Endometrial microvascular endothelial cells (primary cell): ENCODE data around the gene BRD9. TPM values are rescaled to one million over a fixed set of nuclear protein-coding genes. Genes with fewer than 3 reads are reported as not detected.
"Not testable (repeated sequence)": the region's sequence is repeated elsewhere in the genome, so short reads cannot be mapped to it uniquely, and the experiment has no call there.

Experiments
- in situ Hi-C: cut with HindIII; loops from 2 replicates; pipeline ENCODE4 v1.10.0; 2017; ENCODE audit warnings: low sequenced_read_pairs, low pct_unique_long_range_greater_than_20kb; ENCODE audit errors: inconsistent ontology term
- total RNA-seq: library from RNA; depleted of rRNA; stranded (reverse); fragments of >200 nt; gene quantifications from one replicate; pipeline ENCODE4 v1.2.3, GENCODE V29; 2015; ENCODE audit errors: inconsistent ontology term

The BRD9 gene
- total RNA-seq, 1 donor from 2014 or later, result 34.5 TPM

GRCh38 chr5:926417-927171, 34.0 kb upstream of the BRD9 start:
- in situ Hi-C loops, result no loop called here

- in situ Hi-C loops, result no loop called here
Measured at GRCh38 chr5:923281-923873, 30.8 kb upstream of the BRD9 start.

DNA sequence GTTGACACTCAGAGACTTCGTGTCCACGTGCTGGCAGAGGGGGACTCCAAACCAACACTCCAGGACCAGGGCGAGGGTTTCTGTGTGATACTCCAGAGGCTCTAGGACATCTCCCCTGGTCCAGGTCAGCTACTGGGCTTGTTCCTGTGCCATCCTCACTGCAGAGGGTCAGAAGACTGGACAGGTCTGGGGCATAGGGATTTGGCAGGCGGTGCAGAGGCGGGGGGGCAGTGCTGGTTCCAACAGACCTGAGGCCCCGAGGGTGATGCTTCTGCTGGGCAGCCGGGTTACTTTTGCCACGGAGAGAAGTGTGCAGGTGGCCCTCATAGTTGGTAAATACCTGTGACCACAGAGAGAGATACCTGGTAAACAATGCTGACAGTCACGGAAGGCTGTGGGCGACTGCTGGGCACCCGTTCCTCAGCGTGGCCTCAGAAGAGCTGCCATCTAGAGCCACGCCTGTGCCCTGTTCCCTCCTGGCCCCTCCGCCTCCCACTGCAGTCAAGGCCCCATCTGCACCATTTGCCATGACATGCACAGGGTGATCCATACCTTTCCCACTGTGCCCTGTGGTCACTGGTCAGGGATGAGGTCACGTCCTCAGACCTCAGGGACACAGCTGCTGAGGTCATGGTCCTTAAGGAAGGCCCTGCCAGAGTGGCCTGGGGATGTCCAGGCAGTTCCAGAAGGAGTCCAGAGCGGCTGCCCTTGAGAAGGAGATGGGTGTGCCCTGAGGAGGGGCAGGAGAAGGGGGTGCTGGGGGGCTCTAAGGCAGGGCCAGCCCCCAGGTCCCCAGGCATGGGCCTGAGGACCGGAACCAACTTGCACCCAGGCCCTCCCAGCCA, 30.1 kb upstream of the BRD9 start:
- in situ Hi-C loops, result no loop called here

GRCh38 chr5:921456-922435, 29.1 kb upstream of the BRD9 start:
- in situ Hi-C loops, result no loop called here

DNA sequence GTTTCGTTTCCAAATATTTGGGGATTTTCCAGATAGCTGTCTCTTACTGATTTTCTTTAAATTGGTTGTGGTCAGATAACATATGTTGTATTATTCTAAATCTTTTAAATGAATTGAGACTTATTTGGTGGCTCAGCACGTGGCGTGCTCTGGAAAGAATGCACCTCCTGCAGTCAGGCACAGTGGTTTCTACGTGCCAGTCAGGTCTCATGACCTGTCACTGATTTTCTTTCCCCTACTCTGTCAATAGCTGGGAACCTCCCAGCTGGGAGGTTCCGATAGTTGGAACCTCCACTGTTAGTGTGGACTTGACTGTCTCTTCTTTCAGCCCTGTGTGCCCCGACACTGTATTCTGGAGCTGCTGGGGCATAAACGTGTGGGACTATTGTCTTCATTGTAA, 27.7 kb upstream of the BRD9 start:
- in situ Hi-C loops, result no loop called here

GRCh38 chr5:919356-920000, 26.9 kb upstream of the BRD9 start:
- in situ Hi-C loops, result no loop called here

DNA sequence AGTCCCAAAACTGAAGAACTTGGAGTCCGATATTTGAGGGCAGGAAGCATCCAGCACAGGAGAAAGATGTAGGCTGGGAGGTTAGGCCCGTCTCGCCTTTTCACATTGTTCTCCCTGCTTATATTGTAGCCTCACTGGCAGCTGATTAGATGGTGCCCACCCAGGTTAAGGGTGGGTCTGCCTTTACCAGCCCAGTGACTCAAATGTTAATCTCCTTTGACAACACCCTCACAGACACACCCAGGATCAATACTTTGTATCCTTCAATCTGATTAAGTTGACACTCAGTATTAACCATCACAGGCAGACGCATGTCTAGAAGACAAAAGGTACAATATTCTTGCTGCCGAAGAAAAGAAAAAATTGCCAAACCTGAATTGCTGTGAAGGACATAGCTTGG, 26.1 kb upstream of the BRD9 start:
- in situ Hi-C loops, result not testable (repeated sequence)

- in situ Hi-C loops, result no loop called here
Measured at GRCh38 chr5:916441-917293, 24.1 kb upstream of the BRD9 start.

DNA sequence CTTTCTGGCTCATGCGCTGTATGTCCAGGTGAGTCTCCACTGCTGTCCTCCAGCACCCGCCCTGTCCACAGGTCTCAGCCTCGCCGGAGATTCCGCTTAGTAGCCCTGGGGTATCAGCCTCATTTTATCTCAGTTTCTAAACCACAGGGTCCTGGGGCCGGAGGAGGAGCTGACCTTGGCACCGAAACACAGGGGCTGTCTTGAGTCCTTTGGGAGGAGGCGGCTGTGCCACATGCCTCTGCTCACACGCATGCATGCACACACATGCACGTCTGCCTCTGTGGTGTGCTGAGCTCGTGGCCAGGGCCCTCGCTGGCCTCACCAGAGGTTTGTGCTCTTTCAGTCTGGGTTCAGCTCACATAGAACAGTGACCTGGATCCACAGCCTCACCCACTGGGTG, 23.3 kb upstream of the BRD9 start:
- in situ Hi-C loops, result no loop called here

DNA sequence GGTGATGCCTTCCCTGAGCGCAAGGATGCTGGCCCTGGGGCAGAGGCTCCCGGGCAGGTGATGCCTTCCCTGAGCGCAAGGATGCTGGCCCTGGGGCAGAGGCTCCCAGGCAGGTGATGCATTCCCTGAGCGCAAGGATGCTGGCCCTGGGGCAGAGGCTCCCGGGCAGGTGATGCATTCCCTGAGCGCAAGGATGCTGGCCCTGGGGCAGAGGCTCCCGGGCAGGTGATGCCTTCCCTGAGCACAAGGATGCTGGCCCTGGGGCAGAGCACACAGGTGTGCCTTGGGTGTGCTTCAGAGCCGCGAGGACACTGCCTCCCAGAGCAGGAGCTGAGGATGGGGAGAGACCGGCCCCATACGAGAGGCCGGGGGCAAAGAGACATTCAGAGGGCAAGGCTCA, 22.7 kb upstream of the BRD9 start:
- in situ Hi-C loops, result not testable (repeated sequence)

- in situ Hi-C loops, result no loop called here
Measured at GRCh38 chr5:914612-915011, 22.0 kb upstream of the BRD9 start.

DNA sequence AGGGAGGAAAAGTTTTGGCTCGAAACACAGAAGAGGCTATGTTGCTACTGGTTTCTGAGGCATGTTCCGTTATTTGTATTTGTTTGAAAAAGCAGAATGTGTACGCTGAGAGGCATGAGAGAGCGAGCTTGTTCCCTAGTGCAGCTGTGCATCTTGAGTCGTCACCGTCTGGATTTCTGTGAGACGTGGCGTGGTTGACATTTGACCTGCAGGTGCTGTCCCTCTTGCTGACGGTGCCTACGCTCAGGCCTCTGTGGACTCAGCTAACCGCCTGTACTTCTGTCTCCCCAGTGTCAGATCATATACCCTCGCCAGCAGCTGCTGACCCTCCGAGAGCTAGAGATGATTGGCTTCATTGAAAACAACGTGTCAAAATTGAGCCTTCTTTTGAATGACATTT, 21.6 kb upstream of the BRD9 start:
- in situ Hi-C loops, result no loop called here

DNA sequence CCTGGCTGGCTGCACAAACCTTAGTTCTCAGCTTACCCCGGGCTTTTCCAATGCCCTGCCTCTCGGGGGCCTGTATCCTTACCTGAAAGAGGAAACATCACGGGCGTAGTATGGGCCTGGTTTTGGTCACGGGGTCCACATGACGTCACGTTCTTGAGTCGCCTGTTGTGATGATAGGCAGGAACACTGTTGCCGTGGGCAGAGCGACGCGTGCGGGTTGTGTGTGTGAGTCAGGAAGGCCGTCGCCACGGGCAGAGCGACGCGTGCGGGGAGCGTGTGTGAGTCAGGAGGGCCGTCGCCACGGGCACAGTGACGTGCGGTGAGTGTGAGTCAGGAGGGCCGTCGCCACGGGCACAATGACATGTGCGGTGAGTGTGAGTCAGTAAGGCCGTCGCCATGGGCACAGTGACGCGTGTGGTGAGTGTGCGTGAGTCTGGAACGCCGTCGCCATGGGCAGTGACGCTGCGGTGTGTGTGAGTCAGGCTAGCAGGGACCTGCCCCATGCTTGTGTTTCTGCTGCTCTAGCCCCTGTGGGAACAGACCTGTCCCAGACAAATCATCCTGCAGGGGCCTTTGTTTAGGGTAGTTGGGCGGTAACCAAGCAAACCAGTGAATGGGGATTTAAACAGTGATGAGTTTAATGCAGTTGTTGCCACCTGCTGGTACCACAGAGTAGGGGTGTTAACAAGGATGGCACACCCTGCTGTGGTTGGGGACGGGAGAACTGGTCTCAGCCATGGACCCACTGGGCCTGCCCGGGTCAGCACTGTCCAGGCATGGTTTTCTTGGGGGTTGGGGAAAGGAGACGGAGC, 19.9 kb upstream of the BRD9 start:
- in situ Hi-C loops, result no loop called here

DNA sequence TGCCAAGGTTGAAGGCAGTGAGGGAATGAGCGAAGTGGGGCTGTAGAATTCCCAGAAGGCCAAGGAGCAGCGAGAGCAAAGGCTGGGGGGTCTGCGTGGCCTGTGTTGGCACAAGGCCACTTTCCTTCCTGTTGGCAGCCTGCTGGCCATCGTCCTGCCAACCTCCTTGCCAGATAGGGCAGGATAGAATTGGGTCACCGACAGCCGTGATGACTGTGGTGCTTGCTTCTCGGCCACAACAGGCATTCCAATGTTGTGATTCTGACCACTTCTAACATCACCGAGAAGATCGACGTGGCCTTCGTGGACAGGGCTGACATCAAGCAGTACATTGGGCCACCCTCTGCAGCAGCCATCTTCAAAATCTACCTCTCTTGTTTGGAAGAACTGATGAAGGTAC, 19.0 kb upstream of the BRD9 start:
- in situ Hi-C loops, result no loop called here

- in situ Hi-C loops, result no loop called here
Measured at GRCh38 chr5:910769-911160, 18.2 kb upstream of the BRD9 start.

DNA sequence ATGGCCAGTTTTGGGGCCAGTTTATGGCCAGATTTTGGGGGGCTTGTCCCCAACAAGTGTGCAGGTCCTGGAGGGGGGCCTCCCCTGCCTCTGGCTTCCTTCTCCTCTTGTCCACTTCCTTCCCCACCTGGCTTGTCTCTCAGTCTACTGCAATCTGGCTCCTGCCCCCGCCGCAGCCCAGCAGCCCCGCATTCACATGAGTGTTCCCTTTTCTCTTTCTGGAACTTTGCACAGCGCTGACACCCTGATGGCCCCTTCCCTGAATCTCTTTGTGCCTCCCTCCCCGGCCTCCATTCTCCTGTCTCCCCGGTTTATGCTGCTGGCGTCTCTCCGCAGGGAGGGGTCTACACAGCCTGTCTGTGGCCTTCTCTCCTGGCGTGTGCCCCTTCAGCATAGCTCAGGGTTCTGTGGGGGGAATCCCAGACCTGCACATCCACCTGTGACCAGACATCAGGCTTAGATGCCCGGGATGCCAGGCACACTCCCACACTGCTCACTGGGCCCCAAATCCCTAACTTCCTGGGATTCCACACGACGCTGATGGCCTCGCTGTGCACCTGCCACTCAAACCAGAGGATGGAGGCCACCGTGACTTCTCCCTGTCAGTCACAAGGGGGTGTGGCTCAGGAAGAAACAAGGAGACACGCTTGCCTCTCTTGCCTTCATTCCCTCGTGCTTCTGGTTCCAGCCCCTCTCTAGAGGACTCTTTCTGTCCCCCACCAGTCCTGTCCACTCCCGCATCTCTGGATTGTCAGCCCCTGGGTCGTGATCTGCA, 17.6 kb upstream of the BRD9 start:
- in situ Hi-C loops, result loop anchor here (10.0 kb wide), 1 partner anchor 245 kb away; no protein-coding TSS in a partner anchor
